GM04504 (cell line): Measurements from ENCODE around the gene DDX60.
A peak's percentile ranks its signal among the peaks of the same experiment; 100 is the strongest.
"Not testable (repeated sequence)": the region's sequence is repeated elsewhere in the genome, so short reads cannot be mapped to it uniquely, and the experiment has no call there.

ENCODE experiments used
- DNase-seq: peaks from one replicate; pipeline ENCODE4 v3.0.0-alpha.2; 2012; ENCODE audit warnings: low read depth

DDX60 gene, protein sequence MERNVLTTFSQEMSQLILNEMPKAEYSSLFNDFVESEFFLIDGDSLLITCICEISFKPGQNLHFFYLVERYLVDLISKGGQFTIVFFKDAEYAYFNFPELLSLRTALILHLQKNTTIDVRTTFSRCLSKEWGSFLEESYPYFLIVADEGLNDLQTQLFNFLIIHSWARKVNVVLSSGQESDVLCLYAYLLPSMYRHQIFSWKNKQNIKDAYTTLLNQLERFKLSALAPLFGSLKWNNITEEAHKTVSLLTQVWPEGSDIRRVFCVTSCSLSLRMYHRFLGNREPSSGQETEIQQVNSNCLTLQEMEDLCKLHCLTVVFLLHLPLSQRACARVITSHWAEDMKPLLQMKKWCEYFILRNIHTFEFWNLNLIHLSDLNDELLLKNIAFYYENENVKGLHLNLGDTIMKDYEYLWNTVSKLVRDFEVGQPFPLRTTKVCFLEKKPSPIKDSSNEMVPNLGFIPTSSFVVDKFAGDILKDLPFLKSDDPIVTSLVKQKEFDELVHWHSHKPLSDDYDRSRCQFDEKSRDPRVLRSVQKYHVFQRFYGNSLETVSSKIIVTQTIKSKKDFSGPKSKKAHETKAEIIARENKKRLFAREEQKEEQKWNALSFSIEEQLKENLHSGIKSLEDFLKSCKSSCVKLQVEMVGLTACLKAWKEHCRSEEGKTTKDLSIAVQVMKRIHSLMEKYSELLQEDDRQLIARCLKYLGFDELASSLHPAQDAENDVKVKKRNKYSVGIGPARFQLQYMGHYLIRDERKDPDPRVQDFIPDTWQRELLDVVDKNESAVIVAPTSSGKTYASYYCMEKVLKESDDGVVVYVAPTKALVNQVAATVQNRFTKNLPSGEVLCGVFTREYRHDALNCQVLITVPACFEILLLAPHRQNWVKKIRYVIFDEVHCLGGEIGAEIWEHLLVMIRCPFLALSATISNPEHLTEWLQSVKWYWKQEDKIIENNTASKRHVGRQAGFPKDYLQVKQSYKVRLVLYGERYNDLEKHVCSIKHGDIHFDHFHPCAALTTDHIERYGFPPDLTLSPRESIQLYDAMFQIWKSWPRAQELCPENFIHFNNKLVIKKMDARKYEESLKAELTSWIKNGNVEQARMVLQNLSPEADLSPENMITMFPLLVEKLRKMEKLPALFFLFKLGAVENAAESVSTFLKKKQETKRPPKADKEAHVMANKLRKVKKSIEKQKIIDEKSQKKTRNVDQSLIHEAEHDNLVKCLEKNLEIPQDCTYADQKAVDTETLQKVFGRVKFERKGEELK (N-terminal part only)

DNA sequence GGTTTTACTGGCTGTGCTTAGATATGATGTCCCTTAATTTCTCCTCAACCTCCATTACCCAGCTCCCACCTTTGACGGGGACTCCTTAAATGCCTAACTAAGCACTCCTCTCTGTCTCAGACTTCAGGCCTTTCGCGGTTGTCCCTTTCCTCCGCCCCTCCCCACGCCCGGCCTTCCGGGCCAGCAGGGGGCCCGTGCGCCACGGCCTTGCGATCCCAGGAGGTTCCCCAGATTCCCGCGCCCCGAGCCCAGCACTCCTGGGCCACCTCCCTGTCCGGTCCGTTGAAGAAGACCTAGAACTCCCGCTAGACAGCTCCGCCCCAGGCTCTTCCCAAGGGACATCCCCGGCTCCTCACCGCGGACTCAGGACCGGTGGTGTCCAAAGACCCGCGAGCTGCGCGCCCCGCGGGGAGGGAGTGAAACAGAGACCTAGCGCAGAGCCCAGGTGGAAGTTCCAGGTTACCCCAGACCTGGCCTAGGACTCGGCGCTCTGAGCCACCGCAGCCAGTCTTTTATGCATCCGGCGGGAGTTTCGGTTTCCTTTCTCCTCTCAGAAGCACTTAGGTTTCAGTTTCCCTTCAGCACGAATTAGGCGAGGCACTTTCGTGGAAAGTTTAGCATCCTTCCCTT, at the start of gene DDX60:
DDX60 (minus strand) TSS at position 487 of the 630 bp plus-strand sequence. CDS start 7,493 bp downstream, outside the sequence.
- peak; percentile 60 for DNase-seq

DNA sequence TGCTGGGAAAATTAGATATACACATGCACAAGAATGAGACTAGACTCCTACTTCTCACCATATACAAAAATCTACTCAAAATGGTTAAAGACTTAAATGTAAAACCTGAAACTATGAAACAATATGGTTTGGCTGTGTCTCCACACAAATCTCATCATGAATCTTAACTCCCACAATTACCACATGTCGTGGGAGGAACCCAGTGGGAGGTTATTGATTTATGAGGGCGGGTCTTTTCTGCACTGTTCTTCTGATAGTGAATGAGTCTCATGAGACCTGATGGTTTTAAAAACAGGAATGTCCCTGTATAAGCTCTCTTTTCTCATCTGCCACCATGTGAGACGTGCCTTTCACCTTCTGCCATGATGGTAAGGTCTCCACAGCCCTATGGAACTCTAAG, 48.5 kb upstream of the DDX60 start:
- DNase-seq = no peak

DNA sequence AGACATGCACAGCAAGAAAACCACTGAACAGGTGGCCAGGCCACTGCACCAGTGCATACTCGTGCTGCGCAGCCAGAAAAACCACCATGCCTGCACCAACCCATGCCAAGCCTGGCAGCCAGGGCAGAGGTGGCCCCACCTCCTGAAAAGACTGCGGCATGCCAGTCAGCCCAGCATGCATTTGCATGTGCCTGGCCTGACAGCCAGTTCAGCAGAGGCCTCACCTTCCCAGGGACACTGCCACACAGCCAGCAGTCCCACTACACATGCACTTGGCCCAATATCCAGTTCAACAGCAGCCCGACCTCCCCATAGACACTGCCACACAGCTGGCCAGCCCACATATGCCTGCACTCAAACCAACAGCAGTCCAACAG, 43.5 kb upstream of the DDX60 start:
- DNase-seq = no peak

GRCh38 chr4:168361365-168362024, 42.9 kb upstream of the DDX60 start:
- no peak for DNase-seq

- no peak for DNase-seq
Measured at GRCh38 chr4:168360271-168360670, 41.7 kb upstream of the DDX60 start.

DNA sequence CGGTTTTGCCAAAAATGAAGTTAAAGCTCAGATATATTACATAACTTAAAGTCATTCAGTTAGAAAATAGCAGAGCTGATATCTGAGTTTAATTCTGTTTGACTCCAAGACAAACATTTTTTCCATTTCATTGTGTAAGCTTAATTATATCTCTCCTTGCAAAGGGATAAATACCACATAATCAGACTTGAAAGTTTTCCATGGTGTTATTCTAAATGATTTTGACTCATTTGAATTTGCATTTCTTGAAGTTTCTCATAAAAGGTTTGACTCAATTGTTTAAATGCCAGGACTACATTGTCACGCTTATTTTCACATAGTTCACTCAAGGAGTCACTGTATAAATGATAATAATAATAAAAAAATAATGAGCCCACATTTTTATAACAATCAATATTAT, 39.4 kb upstream of the DDX60 start:
- no peak for DNase-seq

GRCh38 chr4:168353746-168354145, 35.2 kb upstream of the DDX60 start:
- DNase-seq = no peak

DNA sequence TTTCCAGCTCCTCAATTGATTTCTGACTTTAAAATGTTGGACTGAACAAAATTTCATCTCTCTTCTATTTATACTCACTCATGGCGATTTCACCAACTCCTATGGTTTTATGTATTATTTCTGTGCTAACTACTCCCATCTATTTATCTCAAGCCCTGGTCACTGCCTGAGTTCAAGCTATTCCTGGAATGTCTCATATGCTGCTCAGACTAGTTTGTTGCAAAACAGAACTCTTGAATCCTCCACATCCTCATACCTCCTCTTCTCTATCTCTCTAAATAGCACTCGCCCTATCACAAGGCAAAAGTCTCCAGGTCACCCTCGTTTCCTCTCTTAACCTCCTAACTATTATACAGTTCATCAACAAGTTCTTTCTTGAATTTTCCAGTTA, 19.0 kb upstream of the DDX60 start:
- DNase-seq = no peak

DNA sequence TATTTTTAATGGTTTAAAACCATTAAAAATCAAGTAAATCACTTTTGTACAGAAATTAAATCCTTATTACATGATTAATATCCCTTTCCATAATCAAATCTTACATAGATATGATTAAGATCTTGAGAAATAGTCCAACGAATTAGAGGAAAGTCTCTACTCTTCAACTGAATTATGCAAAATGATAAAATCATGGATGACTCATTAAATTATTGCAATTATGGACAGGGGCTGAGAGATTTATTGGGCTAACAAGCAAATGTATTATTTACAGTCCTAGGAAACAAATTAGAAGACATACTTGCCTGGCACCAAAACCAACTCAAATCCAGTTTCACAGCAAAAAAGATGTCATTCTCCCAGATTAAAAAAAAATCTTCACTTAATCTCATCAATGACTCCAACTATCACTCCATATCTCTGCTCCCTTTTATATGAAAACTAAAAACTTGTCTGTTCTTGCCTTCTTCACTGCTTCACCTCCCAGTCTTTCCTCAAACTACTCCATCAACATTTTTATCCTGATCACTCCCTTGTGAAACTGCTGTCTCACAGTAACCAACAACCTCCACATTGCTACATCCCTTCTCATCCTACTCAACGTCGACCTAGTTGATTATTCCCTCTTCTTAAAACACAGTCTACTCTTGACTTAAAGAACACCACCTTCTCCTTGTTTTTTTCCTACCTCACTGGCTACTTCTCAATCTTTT, 18.4 kb upstream of the DDX60 start:
- no peak for DNase-seq

- no peak for DNase-seq
Measured at GRCh38 chr4:168335621-168336020, 17.1 kb upstream of the DDX60 start.

GRCh38 chr4:168334053-168334452, 15.5 kb upstream of the DDX60 start:
- DNase-seq = no peak

DNA sequence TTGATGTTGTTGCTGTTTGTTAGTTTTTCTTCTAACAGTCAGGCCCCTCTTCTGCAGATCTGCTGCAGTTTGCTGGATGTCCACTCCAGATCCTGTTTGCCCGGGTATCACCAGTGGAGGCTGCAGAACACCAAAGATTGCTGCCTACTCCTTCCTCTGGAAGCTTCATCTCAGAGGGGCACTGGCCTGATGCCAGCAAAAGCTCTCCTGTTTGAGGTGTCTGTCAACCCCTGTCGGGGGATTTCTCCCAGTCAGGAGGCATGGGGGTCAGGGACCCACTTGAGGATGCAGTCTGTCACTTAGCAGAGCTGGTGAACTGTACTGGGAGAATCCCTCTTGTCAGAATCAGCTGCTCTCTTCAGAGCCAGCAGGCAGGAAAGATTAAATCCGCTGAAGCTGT, 12.0 kb upstream of the DDX60 start:
- DNase-seq = not testable (repeated sequence)

DNA sequence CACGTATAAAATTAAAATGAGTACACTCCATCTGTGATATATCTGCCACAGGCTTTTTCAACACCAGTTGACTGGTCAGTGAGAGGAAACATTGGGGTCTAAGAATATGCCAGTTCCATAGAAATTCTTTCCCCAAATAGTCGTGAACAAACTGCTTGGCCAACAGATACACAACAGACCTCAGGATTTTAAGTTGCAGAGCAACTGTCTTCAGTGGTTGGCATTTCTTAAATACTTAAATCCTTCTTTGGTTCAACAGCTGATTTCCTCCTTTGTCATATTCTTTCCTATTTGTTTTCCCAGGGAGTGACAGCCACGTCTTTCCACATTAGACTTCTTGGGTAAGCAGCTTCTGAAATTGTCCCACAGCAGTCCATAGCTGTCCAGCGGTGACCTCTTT, 7.0 kb upstream of the DDX60 start:
- DNase-seq = no peak

GRCh38 chr4:168321006-168321405, 2.5 kb upstream of the DDX60 start:
- DNase-seq = no peak

DNA sequence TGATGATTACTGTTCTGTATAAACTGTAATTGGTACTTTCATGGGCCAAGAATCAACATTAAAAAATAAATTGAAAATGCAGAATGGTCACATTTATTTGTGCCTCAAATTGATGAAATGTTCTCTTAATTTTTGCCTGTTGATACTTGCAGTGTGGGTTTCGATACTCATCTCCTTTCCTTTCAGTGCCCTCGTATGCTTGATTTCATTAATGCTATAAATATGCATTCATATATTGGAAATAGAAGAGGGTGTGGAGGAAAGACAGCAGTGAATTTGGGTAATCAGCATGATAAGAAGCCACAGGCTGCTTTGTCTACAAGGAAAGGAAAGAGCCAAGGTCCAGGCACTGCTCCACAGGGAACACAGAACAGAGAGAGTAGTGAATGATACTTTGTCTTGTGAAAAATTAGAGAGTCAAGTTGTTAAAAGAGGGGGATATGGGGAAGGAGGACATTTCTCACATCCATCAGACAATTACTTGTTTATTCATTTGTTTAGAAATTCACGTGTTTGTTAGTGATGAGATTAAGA, 1.0 kb upstream of the DDX60 start:
- DNase-seq = no peak

DNA sequence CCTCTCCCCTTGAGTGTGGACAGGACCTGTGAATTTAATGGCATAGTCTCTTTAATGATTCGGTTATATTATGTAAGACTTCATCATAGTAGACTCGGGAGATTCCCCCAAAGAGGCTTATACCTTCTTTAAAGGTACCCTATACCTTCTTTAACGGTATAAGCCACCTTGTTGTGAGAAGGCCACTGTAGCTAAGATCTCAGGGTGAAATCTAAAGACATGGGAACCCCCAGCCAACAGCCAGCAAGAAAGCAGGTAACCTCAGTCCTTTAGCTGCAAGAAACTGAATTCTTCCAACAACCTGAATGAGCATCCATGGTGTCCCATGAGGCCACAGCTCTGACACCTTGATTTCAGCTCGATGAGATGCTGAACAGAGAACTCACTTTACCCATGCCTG, 931 bp downstream of the DDX60 start:
- DNase-seq = no peak

- no peak for DNase-seq
Measured at GRCh38 chr4:168309781-168310180, 8.8 kb downstream of the DDX60 start.

DNA sequence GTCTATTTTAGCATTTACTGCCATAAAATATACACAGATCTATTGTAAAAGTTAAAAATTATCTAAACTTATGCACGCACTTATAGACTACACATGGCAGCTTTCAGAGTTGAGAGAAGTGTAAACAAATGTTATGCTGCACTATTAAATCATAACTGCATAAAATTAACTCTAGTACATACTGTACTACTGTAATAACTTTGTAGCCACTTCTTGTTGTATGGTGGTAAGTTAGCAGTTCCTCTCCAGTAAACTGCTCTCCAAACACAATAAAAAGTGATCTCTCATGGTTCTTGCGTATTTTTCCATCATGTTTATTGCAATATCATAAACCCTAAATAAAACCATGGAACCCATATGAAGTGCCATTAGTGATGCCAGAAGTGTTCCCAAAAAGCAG, 9.6 kb downstream of the DDX60 start:
- no peak for DNase-seq

DNA sequence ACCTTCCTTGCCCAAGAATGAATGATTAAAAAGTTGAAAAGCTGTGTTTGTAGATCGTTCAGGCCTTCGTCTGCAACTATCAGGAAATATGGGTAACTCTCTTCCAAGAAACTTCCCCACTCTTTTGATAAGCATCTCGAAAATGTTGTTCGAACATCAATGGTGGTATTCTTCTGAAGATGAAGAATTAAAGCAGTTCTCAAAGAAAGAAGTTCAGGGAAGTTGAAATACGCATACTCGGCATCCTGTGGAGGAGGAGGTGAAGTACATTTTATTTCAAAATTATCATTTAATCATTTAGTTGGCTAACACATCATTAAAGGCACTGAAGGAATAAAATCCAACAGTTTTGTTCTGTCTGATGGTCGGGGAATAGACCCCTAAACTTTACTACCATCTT, 12.1 kb downstream of the DDX60 start:
- DNase-seq = no peak

DNA sequence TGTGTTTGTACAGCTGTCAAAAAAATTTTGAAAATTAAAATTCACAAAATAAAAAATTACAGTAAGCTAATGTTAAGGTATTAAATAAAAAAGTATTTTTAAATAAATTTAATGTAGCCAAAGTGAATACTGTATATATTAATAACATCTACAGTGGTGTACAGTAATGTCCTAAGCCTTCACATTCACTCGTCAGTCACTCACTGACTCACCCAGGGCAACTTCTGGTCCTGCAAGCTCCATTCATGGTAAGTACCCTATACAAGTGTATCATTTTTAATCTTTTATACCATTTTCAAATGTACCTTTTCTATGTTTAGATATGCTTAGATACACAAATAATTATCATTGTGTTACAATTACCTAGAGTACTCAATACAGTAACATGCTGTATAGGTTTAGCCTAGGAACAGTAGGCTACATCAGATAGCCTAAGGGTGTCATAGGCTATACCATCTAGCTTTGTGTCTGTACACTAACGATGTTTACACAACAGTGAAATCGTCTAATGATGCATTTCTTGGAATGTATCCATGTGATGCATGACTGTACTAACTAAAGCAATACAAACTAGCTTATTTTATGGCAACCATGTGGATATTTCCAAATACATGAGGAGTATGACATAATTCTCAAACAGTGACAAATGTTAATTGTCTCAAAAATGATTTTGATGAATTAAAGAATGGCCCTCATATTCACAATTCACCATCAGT, 13.7 kb downstream of the DDX60 start:
- peak; percentile 80 for DNase-seq
